ENCODE results near the gene SUFU. TPM values are rescaled to one million over a fixed set of nuclear protein-coding genes. Genes with fewer than 3 reads are reported as not detected.

The SUFU gene
- total and polyA plus RNA-seq, 2 of the 8 experiments (the other 6 are each of a cell fraction or from before 2014, with no cell fraction given): 7.0 to 10.8 TPM

DNA sequence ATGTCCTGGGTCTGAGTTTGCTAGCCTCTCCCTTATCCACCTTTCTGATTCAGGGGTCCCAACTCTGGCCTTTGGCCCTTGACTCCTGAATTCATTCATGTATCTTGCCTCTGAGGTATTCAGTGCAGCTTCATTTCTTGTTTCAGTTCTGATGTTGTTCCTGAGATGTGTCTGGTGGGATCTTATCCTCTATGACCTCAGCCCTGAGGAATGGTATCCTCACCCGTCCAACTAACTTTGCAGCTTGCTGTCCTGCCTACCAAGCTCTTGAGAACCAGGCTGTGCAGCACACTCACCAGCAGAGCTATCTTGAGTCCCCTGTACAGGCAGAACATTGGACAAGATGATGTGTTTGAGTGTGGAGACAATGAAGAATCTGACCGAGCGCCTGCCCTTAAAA lies 13.8 kb downstream of the SUFU start:
- no peak for DNase-seq (ENCODE audit: low read depth in 1 of 2, low spot score in 2 of 2)
- Histone ChIP-seq H3K4me3 (ENCODE audit: extremely low read depth in 1 of 4, insufficient read depth in 2 of 4, low read depth in 3 of 4, low read length in 4 of 4) (no peak overlapping the region), H4K20me1 (replicated peaks in 1 of 2; ENCODE audit: control insufficient read depth in 1 of 2, insufficient read depth in 2 of 2, low read length in 2 of 2) (no peaks in the 10 kb centered on the region), H3K4ac (replicated peaks; ENCODE audit: insufficient read length, low read depth, low read length) (no peak overlapping the region), H4K5ac (ENCODE audit: insufficient read length, low read depth, low read length) (no peak overlapping the region), H2AFZ (ENCODE audit: low read length) (no peak overlapping the region), H3K27ac (ENCODE audit: low read depth, low read length) (no peak overlapping the region), H3K18ac (ENCODE audit: extremely low read depth, low read length) (no peak overlapping the region), H2AK5ac (ENCODE audit: low read depth, low read length) (no peak overlapping the region), H3K9ac (replicated peaks in 1 of 4; ENCODE audit: extremely low read depth in 1 of 4, low read depth in 3 of 4, low read length in 3 of 4) (no peak overlapping the region; a peak in 1 of 7 replicates), H3K36me3 (ENCODE audit: control insufficient read depth in 2 of 4, insufficient read depth in 4 of 4, low read length in 3 of 4) (no peaks in the 10 kb centered on the region; a peak in 1 of 8 replicates), H3K79me2 (ENCODE audit: control insufficient read depth in 1 of 2, insufficient read depth in 2 of 2, low read length in 2 of 2) (no peaks in the 10 kb centered on the region; a peak in 1 of 4 replicates), H3K4me2 (ENCODE audit: insufficient read depth in 1 of 2, low read depth in 2 of 2, low read length in 2 of 2) (no peak overlapping the region), H3K27me3 (replicated peaks in 1 of 4; ENCODE audit: control insufficient read depth in 3 of 4, extremely low read depth in 1 of 4, insufficient read depth in 3 of 4, low read length in 3 of 4) (no peaks in the 10 kb centered on the region), H3K9me3 (ENCODE audit: insufficient read depth in 2 of 2, low read depth in 1 of 2, low read length in 1 of 2) (no peaks in the 10 kb centered on the region), H3K23ac (ENCODE audit: insufficient read length) (no peak overlapping the region), H3K79me1 (ENCODE audit: low read depth, low read length) (no peaks in the 10 kb centered on the region), H2BK12ac (ENCODE audit: low read depth, low read length) (no peak overlapping the region), H3K23me2 (ENCODE audit: low read depth, low read length) (no peaks in the 10 kb centered on the region), H2BK15ac (ENCODE audit: low read length) (no peak overlapping the region), H3K4me1 (replicated peaks in 1 of 4; ENCODE audit: control insufficient read depth in 3 of 4, insufficient read depth in 4 of 4, low read length in 3 of 4) (no peaks in the 10 kb centered on the region), H4K8ac (ENCODE audit: extremely low read depth, insufficient read depth, low read length) (no peak overlapping the region), H2BK5ac (ENCODE audit: low read depth, low read length) (no peak overlapping the region), H3K56ac (replicated peaks; ENCODE audit: insufficient read length, low read depth, low read length) (no peak overlapping the region), H3K14ac (ENCODE audit: insufficient read length) (no peak overlapping the region), H4K91ac (replicated peaks; ENCODE audit: insufficient read length, low read length) (no peak overlapping the region), H2BK120ac (replicated peaks; ENCODE audit: low read depth, low read length) (no peak overlapping the region), H2BK20ac (ENCODE audit: low read length) (no peak overlapping the region)
- 85% methylated on average over 3 of the region's 3 CpGs; no CpG with 5 or more reads in 1 of the 2 experiments for WGBS, 2 experiments (ENCODE audit: extremely low coverage in 1 of 2, insufficient coverage in 1 of 2, insufficient read length in 1 of 2, insufficient replicate concordance in 2 of 2, low coverage in 1 of 2, low lambda C conversion rate in 2 of 2, missing lambda C conversion rate in 1 of 2)
- no peak for FAIRE-seq
- CTCF ChIA-PET (ENCODE audit: partially characterized antibody): interaction anchor here (0.7 to 2.2 kb wide), 4 partner anchors 8 to 66 kb away, joined by 3 to 9 read pairs (median 4); no protein-coding TSS in a partner anchor
- POLR2A ChIA-PET (ENCODE audit: partially characterized antibody): no interaction called here
- TF ChIP-seq HDAC2 (IDR thresholded peaks at IDR 0.05; ENCODE audit: borderline replicate concordance in 1 of 2, low read depth in 2 of 2, low read length in 2 of 2) (no peak), TAF1 (IDR thresholded peaks at IDR 0.05; ENCODE audit: low read depth, low read length) (no peak)

Measured in H1 (cell line).